Measurements from ENCODE around the gene ETV6.

The ETV6 gene

DNA sequence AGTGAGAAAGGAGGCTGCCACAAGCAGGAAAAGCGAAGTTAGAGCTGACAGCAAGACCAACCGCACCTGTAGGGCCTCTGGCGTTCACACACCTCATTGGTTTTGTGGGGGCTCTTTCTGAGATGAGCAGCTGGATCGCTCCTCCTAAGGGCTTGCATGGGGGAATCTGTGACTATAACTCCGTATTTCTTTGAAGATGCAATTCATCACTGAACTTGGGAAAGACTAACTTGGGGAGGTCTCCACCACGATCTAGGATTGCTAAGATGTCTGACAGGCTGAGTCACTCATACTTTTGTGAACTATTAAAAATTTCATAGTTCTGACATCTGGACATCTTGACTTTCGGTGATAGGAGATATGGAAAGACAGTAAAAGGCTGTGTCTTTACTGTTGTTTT lies 173.6 kb downstream of the ETV6 start:
- in situ Hi-C loops (cut with MboI; ENCODE audit: low sequenced_read_pairs) = no loop called here

DNA sequence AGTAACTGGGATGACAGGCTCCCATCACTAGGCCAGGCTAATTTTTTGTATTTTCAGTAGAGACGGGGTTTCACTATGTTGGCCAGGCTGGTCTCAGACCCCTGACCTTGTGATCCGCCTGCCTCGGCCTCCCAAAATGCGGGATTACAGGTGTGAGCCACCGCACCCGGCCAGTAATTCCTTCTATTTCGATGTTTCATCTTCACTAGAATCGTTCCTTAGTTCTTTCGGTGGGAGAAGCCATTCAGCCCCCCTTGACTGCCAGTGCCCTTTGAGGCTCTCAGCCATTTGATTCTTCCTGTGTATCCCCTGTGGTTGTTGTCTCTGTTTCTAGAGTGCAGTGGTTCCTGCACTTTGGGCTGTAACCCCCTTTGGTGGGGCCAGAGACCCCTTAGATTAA lies 174.1 kb downstream of the ETV6 start:
- in situ Hi-C loops (cut with MboI; ENCODE audit: low sequenced_read_pairs) = no loop called here

DNA sequence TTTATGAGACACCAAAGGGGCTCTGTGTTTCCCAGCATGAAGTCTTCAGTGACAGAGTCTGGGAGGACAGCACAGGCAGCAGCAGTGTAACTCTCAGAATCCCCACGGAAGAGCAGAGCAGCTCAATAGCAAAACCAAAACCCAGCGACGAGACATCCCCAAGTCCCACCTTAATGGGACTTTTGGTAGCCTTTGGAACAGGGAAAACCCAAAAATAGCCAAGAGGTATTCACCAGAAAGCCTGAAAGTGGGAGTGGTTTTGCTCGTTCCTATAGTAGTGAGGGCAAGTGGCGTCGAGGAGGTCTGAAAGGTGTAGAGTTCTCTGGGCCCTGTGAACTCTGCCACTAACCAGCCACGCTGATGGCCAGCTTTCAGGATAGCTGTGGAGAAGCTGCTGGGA lies 174.6 kb downstream of the ETV6 start:
- in situ Hi-C loops (cut with MboI; ENCODE audit: low sequenced_read_pairs) = no loop called here

DNA sequence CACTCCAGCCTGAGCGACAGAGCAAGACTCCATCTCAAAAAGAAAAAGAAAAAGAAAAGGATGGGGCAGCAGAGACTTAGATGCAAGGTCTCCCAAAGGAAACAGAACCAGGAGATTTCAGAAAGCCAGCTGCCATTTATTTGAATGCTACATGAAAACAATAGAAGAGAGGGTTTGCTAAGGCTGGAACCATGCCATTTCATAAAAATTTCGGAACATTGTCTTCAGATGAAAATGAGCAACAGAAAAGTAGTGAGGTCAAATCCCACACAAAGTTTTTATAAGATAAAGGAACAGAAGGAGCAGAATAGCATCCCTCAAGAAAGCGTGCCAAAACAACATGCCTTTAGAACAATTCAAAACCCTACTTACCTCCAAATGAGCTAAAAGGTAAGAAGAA lies 175.3 kb downstream of the ETV6 start:
- in situ Hi-C loops (cut with MboI; ENCODE audit: low sequenced_read_pairs) = no loop called here

DNA sequence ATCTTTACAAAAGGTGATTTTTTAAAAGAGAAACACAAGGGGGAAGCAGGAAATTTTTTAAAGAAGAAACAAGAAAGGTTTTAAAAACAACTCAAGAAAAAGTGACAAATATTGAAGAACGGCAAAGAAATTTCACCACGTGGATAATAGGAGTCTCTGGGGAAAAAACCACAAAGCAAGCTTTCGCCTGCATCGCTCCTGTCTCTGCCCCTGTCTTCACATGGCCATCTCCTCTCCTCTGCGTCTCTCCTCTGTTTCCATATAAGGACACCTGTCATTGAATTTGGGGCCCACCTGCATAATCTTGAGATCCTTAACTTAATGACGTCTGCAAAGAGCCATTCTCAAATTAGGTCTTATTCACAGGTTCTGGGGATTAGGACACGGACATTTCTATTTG lies 175.8 kb downstream of the ETV6 start:
- in situ Hi-C loops (cut with MboI; ENCODE audit: low sequenced_read_pairs) = no loop called here

DNA sequence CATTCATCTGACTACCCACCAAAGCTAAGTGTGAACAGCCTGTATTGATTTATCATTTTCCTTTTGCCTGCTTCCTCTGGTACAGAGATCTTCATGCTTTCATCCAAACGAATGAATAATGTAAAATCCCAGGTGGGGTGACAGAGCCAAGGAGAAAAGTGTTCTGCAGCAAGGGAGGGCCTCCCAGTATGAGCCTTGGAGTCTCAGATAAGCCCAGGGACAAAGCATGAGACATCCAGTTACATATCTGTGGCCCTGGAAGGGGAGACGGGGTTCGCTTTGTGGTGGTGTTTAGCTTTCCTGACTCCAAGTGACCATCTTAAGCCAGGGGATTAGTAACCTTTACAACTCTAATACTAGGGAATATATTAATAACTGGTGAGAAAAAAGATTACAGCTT lies 177.1 kb downstream of the ETV6 start:
- in situ Hi-C loops (cut with MboI; ENCODE audit: low sequenced_read_pairs) = no loop called here

DNA sequence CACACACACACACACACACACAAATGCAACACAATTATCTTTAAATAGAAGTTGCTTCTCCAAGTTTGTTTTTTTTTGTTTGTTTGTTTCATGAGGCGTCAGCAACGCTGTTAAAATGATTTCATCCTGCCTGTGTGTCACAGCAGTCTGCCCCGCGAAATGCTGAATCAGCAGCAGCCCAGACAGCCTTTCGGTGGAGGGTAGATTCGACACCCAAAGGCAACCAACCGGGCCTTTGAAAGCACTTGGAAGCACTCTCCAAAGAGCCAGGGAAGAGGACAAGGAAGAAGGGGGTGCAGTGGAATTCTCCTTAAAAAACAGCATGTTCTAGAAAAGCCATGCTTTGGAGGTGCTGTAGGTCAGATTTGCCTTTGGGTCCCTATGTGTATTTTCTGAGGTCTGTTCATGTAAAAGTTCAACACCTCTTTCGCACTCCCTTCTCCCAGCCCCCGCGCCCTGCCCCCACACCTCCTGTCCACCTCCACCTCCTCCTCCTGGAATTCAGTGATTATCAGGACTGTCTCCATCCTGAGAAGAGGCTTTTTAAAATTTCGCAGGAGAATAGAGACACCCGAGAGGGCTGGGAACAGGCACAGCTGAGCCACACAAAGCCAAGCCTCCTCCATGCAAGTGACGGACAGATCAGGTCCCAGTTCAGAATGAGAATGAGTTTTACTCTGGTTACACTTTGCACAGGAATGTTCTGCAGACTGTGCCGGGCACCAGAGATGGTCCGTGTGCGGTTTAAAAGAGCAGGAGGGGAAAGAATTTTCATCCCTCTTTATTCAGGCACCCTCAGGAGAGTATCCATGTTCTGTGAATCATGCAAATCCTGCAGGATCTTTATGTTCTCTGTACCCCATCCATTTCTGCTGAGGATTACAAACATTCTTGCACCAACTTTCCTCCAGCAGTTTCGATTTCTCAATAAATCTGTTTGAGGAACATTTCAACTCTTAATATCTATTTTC lies 177.9 kb downstream of the ETV6 start:
- in situ Hi-C loops (cut with MboI; ENCODE audit: low sequenced_read_pairs) = no loop called here

DNA sequence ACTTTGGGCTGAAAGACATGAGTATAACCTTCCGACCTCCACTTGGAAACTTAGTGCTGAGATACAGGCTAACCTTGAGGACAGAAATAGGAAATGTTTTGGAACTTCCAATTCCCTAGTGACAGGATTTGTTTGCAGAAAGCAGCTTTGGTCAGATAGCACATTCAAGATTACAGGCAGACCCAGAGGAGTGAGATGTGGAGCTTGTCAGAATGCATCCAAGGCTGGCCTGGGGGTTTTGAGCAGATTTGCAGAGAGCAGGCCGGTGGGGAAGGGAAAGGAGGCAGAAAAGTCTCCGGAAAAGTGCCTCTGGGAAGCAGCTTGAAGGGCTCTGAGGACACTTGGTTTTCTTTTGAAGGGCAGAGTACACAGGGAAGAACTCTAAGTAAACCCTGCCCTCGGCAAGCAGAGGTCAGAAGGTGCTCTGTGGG lies 180.3 kb downstream of the ETV6 start:
- in situ Hi-C loops (cut with MboI; ENCODE audit: low sequenced_read_pairs) = no loop called here

DNA sequence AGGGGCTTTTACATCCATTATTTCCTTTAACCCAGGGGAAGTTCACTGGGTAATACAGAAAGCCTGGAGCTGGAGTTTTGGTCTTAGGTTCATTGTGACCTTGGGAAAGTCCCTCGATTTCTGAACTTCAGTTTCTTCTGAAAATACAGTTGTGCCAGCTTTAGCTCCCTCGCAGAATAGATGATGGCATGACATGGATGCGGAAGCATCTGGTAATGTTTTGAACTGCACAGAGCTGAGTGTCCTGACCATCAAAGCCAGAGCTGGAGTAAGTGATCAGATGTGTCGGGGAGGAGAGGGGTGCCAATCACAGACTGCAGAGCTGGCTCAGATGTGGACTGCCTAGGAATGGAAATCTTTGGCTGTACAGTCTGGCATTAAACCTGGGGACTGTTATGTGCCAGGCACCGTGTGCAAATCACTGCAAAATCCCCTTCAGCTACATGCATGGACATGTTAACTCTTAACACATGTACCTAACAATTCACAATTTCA lies 180.9 kb downstream of the ETV6 start:
- in situ Hi-C loops (cut with MboI; ENCODE audit: low sequenced_read_pairs) = no loop called here

DNA sequence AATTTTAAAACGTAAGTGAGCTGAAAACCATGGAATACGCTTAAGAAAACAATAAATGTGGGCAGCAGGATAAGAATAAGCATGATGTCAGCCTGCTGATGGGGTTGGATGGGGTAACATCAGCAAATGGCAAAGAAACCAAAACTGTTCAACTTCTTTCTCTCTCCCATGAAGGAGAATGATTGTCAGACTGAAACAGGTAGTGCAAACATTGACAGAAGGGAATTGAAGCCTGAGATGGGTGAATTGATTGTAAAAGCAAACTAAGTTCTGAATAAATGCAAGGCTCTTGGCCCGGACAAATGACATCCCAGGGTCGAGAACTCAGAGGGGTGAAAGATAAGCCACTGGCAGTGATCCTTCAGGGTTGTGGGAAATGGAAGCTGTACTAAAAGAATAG lies 182.6 kb downstream of the ETV6 start:
- in situ Hi-C loops (cut with MboI; ENCODE audit: low sequenced_read_pairs) = no loop called here

DNA sequence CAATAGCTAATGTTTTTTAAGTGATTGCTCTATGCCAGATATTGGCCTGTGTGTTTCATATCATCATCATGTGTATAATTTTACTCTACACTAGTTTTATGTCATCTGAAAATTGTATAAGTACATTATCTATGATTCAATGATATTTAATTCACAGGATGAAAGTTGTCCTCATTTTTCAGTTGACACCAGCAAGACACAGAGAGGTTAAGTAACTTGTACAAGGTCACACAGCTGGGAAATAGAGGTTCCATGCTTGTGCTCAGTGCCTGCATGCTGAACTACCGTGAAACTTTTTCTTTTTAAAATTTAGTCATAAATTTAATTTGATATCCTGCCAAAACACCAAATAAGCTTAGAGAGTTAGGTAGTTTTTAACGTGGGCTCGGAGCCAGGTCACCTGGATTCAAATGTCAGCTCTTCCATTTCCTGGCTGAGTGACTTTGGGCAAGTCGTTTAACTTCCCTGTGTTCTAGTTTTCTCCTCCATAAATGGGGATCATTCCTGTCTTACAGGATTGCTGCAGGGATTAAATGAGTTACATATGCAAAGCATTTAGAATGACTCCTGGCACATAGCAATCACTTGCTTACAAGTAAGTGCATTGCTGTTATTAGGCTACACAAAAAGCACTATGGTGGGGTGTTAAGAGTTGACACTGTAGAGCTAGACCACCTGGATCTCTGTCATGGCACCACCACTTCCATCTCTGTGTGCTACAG lies 183.9 kb downstream of the ETV6 start:
- in situ Hi-C loops (cut with MboI; ENCODE audit: low sequenced_read_pairs) = no loop called here

DNA sequence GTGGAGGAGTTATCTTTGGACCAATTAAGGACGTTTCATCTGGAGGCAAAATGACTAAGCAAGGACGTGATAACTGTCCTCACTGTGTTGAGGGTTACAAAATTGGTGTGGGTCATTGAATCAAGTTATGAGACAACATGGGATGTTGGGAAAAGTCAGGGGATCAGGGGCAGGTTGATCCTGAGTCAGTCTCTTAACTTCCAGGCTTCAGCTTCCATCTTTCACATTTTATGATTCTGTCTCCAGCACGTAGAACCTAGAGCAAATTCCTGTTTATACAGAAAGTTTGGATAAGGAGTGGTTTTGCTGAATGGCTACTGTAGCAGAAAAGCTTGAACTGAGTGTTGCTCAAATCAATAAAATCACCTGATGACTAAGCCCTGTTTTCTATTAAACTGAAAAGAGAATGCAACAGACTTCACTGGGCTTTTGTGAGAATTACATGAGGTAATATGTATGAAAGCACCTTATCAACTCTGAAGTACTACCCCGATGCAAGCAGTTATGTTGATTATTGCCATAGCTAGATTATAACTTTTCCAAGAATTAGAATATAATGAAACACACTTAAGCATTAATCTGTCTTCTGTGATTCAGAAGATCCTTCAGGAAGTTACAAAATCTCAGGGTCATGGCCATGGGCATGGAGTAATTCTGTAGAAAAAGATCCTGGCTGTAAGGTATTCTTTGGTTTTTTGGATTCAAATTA lies 184.8 kb downstream of the ETV6 start:
- in situ Hi-C loops (cut with MboI; ENCODE audit: low sequenced_read_pairs) = no loop called here

DNA sequence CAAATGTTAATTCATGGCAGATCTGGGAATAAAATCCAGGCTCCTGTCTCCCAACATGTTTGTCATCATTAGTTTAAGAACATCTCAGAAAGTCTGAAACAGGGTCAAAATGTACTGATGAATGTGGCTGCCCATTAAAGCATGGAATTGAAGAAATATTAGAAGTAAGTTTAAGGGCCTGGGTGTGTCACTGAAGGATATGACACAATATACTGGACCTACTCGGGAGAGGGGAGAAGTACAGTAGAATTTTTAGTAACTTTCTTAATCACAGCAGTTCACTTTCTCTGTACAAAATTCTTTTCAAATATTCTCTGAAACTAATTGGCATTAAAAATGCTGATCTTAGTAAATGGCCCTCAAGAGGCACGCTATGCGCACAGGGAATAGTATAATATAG lies 185.5 kb downstream of the ETV6 start:
- in situ Hi-C loops (cut with MboI; ENCODE audit: low sequenced_read_pairs) = no loop called here

DNA sequence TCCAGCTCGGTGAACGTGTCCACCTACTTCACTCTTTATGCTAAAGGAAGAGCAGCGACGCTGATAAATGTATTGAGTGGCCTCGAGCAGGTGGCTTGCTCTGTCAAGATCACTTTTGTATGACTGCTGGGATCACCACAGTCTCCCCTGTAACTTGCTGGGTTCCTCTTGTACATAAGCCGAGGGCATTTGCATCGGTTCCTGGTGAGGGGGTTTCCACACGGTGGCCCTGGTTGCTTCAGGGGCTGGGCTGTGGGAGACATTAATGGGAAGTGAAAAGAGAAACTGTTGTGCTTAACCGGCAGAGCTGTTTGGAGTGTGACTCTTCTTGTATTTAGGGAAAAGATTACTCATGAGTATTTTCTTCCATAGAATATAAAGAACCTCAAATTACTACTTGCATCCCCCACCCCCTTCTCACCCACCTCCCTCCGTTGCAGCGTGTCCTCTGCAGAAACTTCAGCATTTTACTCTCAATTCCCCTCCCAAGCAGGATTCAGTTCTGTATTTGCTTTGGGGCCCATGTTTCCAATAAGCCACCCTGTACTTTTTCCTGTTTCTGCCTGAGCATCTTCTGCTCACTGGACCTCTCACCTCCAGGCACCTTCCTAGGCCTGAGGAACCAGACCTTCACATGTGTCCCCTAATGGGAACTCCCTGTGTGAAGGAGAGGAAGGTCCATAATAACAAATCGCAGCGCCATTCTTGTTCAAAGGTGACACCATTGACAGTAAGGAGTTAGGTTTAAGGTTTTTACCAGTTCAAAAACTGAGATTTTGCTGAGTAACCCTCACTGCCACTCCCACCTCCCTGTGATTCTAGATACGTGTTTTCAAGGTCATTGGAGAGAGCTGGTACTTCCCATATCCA lies 187.0 kb downstream of the ETV6 start:
- in situ Hi-C loops (cut with MboI; ENCODE audit: low sequenced_read_pairs) = no loop called here

DNA sequence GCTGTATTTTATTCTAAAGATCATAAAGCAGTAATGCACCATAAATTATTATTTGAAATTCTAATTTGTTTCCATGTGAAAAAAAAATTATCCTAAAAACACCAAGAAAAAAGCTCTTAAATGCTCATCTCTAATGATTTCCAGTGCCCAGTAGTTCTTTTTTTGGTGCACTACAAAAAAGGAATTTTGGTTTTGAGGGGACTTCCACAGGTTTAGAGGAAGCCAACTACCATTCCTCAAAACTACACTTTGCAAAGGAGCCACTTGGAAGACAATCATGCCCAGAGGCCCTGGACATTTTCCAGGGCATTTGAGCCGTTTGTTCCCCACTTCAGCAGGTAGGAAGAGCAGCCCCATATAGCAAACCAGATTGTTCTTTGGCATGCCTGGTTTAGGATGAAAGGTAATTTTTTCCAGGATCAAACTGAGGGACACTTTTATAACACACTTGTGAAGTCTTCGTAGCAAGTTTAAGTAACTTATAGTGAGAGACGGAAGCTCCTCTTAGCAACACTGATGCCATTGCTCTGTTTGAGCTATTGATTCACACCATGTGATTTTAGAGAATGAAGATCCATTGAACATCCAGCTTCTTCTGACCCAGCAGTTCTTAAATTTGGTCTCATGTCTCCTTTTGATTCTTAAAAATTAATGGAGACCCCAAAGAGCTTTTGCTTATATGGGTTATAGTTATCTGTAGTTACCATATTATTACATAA lies 187.9 kb downstream of the ETV6 start:
- in situ Hi-C loops (cut with MboI; ENCODE audit: low sequenced_read_pairs) = no loop called here

DNA sequence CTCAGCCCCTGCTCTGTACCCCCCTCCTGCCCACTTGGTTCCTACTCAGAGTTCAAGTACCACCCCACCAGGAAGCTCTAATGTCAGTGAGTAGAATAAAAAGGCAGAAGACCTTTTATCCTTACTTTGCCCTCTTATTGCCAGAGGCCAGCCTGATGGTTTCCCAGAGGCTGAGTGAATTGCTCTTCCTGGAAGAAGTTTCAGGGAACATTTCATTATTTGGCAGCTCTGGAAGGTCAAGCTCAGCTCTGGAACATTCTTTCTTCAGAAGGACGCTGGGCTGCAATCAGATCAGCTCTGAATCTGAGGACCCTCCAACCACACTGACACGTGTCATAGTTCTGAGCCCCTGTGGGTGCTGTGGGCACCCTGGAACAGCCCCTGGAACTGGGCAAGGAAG lies 188.9 kb downstream of the ETV6 start:
- in situ Hi-C loops (cut with MboI; ENCODE audit: low sequenced_read_pairs) = no loop called here

DNA sequence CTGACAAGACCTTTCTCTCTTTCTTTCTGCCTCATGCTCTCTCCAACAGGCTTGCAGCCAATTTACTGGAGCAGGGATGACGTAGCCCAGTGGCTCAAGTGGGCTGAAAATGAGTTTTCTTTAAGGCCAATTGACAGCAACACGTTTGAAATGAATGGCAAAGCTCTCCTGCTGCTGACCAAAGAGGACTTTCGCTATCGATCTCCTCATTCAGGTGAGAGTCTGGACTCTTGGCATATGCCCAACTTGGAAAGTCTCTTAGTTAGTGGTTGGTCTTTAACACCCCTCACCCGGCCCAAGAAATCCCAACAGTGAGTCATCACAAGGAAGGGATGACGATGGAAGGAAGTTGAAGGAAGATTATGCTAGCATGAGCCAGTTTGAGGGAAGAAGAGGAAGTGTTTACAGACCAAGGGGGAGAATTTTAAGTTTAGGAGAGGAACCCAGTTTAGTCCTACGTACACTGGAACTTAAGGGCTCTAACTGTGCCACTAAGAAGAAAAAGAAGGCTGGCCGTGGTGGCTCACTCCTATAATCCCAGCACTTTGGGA lies 189.7 kb downstream of the ETV6 start:
- in situ Hi-C loops (cut with MboI; ENCODE audit: low sequenced_read_pairs) = no loop called here

DNA sequence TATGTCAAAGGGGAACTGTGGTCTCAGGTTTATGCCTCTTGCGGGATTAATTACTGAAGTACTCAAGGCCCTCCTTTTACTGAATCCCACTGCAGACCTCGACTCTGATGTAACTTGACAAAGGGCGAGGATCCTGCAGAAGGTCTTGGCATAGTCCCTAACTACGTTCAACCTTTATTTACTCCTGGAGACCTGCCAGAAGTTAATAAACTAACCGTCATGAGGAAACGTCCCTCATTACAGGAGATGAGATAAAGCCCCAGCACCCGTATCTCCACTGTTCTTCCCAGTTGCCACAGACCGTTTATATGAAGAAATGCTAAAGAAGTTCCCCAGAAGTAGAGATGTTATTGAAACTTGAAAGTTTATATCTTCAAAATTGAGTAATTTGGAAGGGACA lies 190.9 kb downstream of the ETV6 start:
- in situ Hi-C loops (cut with MboI; ENCODE audit: low sequenced_read_pairs) = no loop called here

DNA sequence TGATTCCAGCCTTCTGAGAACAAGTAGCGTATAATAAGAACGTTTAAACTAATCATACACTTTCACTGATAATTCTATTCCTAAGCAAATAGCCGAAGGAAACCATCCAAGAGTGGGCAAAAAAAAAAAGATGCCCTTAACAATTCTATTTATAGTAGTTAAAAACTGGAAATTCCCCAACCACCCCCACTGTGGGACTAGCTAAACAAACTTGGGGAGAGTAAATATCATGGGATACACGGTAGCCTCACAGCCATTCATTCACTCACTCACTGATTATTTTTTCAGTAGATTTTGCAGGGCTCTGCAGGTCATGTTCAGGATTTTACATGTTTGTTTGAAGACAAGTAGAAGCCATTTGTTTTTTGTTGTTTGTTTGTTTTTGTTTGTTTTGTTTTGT lies 197.0 kb downstream of the ETV6 start:
- in situ Hi-C loops (cut with MboI; ENCODE audit: low sequenced_read_pairs) = no loop called here

DNA sequence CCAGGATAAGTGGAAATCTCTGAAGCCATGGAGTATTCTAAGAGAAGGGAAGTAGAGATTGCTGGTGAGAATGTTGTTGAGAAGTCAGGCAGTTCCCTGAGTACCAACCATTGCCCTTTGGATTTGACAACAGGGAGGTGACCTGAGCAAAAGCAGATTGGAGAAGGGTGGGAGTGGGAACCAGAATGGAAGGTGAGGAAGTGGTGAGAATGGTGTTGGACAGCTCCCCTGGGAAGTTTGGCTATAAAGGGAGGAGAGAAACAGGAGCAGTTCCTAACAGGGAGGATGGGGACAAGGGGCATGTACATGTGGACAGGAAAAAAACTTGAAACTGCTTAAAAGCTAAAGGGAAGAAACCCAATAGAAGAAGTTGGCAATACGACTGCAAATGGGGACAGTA lies 198.1 kb downstream of the ETV6 start:
- in situ Hi-C loops (cut with MboI; ENCODE audit: low sequenced_read_pairs) = no loop called here

All from HL-60/S4 (cell line).